ENCODE data around the gene RABGAP1L.
"Not testable (repeated sequence)": the region's sequence is repeated elsewhere in the genome, so short reads cannot be mapped to it uniquely, and the experiment has no call there.

Gene RABGAP1L

GRCh38 chr1:174777262-174777661 is 617.9 kb downstream of the RABGAP1L start:
- no peak for DNase-seq

- no peak for DNase-seq
These were observed 626.2 kb downstream of the RABGAP1L start for GRCh38 chr1:174785510-174785909.

GRCh38 chr1:174786358-174786757 is 627.0 kb downstream of the RABGAP1L start:
- no peak for DNase-seq

- no peak for DNase-seq
These were observed 627.4 kb downstream of the RABGAP1L start for GRCh38 chr1:174786760-174787159.

- no peak for DNase-seq
These were observed 629.7 kb downstream of the RABGAP1L start for GRCh38 chr1:174788981-174789380.

GRCh38 chr1:174789399-174789798 is 630.1 kb downstream of the RABGAP1L start:
- DNase-seq: no peak

GRCh38 chr1:174791863-174792262 is 632.5 kb downstream of the RABGAP1L start:
- DNase-seq: no peak

- DNase-seq: no peak
These were observed 635.5 kb downstream of the RABGAP1L start for GRCh38 chr1:174794861-174795260.

- no peak for DNase-seq
These were observed 636.5 kb downstream of the RABGAP1L start for GRCh38 chr1:174795806-174796205.

- DNase-seq: peak; percentile 12 to 17
These were observed 638.1 kb downstream of the RABGAP1L start for GRCh38 chr1:174797398-174797797.

- DNase-seq: no peak
These were observed 639.8 kb downstream of the RABGAP1L start for GRCh38 chr1:174799136-174799479.

GRCh38 chr1:174800216-174800851 is 641.0 kb downstream of the RABGAP1L start:
- peak in 1 of 2 donors; percentile 3 for DNase-seq

- DNase-seq: no peak
These were observed 641.6 kb downstream of the RABGAP1L start for GRCh38 chr1:174800876-174801275.

GRCh38 chr1:174809755-174810280 is 650.5 kb downstream of the RABGAP1L start:
- no peak for DNase-seq

- no peak for DNase-seq
These were observed 652.7 kb downstream of the RABGAP1L start for GRCh38 chr1:174812016-174812415.

GRCh38 chr1:174812656-174813055 is 653.3 kb downstream of the RABGAP1L start:
- DNase-seq: no peak

- DNase-seq: no peak
These were observed 655.7 kb downstream of the RABGAP1L start for GRCh38 chr1:174815036-174815435.

GRCh38 chr1:174815474-174815908 is 656.2 kb downstream of the RABGAP1L start:
- DNase-seq: no peak

GRCh38 chr1:174816621-174817020 is 657.3 kb downstream of the RABGAP1L start:
- DNase-seq: not testable (repeated sequence)

GRCh38 chr1:174818014-174818616 is 658.8 kb downstream of the RABGAP1L start:
- DNase-seq: no peak

GRCh38 chr1:174818951-174819350 is 659.6 kb downstream of the RABGAP1L start:
- no peak for DNase-seq

- DNase-seq: no peak
These were observed 660.3 kb downstream of the RABGAP1L start for GRCh38 chr1:174819596-174819995.

GRCh38 chr1:174825127-174825526 is 665.8 kb downstream of the RABGAP1L start:
- no peak for DNase-seq

- DNase-seq: no peak
These were observed 666.5 kb downstream of the RABGAP1L start for GRCh38 chr1:174825806-174826205.

- DNase-seq: no peak
These were observed 668.9 kb downstream of the RABGAP1L start for GRCh38 chr1:174828264-174828663.

Data from CD4-positive, alpha-beta T cell treated with Interleukin-1 beta for 1 hour (primary cell).